A673 (cell line): ENCODE measurements around the gene CCDC141. TPM values are rescaled to one million over a fixed set of nuclear protein-coding genes. Genes with fewer than 3 reads are reported as not detected.

Experiments
- BruUV-seq: library from RNA; stranded (reverse); fragments of 400-500 nt; replicated peaks from 2 replicates; lab custom pipeline; 2021; lab: Mats Ljungman, UMichigan
- CTCF ChIA-PET: fragments of 300-600 bp; sonication (Branson Sonifier 250); formaldehyde crosslinking; loops from one replicate; lab custom pipeline; 2022; ENCODE audit warnings: antibody characterized with exemption; lab: Charles Lee
- POLR2A ChIA-PET: fragments of 300-600 bp; sonication (Branson Sonifier 250); formaldehyde crosslinking; loops from one replicate; lab custom pipeline; 2022; ENCODE audit warnings: antibody characterized with exemption; ENCODE audit not compliant: low non-redundant PET; lab: Charles Lee
- DNase-seq: peaks from one replicate; pipeline ENCODE4 v3.0.0-alpha.2; 2015; ENCODE audit warnings: low spot score
- H3K27ac ChIP-seq: fragments of 200-600 bp; sonication (generic); 2 replicates; pipeline ENCODE4 v1.5.1; 2016; ENCODE audit warnings: mixed run types, low read depth, mild to moderate bottlenecking, mixed read lengths, antibody characterized with exemption, low read length; ENCODE audit not compliant: poor library complexity, severe bottlenecking
- H3K27me3 ChIP-seq: fragments of 200-600 bp; sonication (generic); replicated peaks from 2 replicates; pipeline ENCODE4 v1.6.1; 2017; ENCODE audit warnings: mixed run types, low read depth, mild to moderate bottlenecking, mixed read lengths, antibody characterized with exemption, low read length; ENCODE audit not compliant: insufficient read depth, poor library complexity
- H3K36me3 ChIP-seq: fragments of 200-600 bp; sonication (generic); 2 replicates; pipeline ENCODE4 v1.6.1; 2016; ENCODE audit warnings: mixed run types, mild to moderate bottlenecking, mixed read lengths, antibody characterized with exemption, low read length; ENCODE audit not compliant: insufficient read depth, poor library complexity, severe bottlenecking
- H3K4me1 ChIP-seq: fragments of 200-600 bp; sonication (generic); 2 replicates; pipeline ENCODE4 v1.6.1; 2017; ENCODE audit warnings: mixed run types, mild to moderate bottlenecking, mixed read lengths, antibody characterized with exemption, low read length; ENCODE audit not compliant: insufficient read depth, poor library complexity, severe bottlenecking
- H3K4me3 ChIP-seq: fragments of 200-600 bp; sonication (generic); 2 replicates; pipeline ENCODE4 v1.5.1; 2016; ENCODE audit warnings: low read depth, mixed run types, mild to moderate bottlenecking, mixed read lengths, low read length; ENCODE audit not compliant: poor library complexity, severe bottlenecking
- H3K9me3 ChIP-seq: fragments of 200-600 bp; sonication (generic); 2 replicates; pipeline ENCODE4 v1.6.1; 2016; ENCODE audit warnings: mixed run types, low read depth, mild to moderate bottlenecking, mixed read lengths, antibody characterized with exemption, low read length; ENCODE audit not compliant: poor library complexity, severe bottlenecking
- EZH2 ChIP-seq: fragments of 200-600 bp; sonication (generic); IDR thresholded peaks from 2 replicates; pipeline ENCODE4 v1.6.1; 2017; ENCODE audit warnings: borderline replicate concordance, low read depth, mild to moderate bottlenecking, mixed read lengths, antibody characterized with exemption, low read length; ENCODE audit not compliant: poor library complexity, severe bottlenecking
- intact Hi-C: fragments of 100-400 bp; cut with micrococcal nuclease; formaldehyde crosslinking; loops from one replicate; pipeline ENCODE4 v1.10.0; 2022; ENCODE audit not compliant: unreplicated experiment
- total RNA-seq: library from RNA; stranded (reverse); gene quantifications from 2 replicates; pipeline ENCODE4 v1.2.3, GENCODE V29; 2021
- TF ChIP-seq, protein P1 (sequence below): fragments of 300-800, 200-600 bp; sonication (generic); conservative IDR thresholded peaks from 2 replicates; pipeline ENCODE4 v1.5.1; 2017; ENCODE audit warnings: low read depth, mild to moderate bottlenecking, antibody characterized with exemption, low read length, moderate library complexity, mixed read lengths

Gene CCDC141
- total RNA-seq, 1 experiment from 2014 or later, result not detected

- ChIA-PET CTCF (no interaction called here), POLR2A (no interaction called here)
- no peak for DNase-seq
- Histone ChIP-seq H3K4me3 (no peak overlapping the region), H3K36me3 (no peaks in the 10 kb centered on the region), H3K27ac (no peak overlapping the region), H3K4me1 (no peaks in the 10 kb centered on the region), H3K27me3 (no peaks in the 10 kb centered on the region), H3K9me3 (no peaks in the 10 kb centered on the region)
- TF ChIP-seq, protein P1, sequence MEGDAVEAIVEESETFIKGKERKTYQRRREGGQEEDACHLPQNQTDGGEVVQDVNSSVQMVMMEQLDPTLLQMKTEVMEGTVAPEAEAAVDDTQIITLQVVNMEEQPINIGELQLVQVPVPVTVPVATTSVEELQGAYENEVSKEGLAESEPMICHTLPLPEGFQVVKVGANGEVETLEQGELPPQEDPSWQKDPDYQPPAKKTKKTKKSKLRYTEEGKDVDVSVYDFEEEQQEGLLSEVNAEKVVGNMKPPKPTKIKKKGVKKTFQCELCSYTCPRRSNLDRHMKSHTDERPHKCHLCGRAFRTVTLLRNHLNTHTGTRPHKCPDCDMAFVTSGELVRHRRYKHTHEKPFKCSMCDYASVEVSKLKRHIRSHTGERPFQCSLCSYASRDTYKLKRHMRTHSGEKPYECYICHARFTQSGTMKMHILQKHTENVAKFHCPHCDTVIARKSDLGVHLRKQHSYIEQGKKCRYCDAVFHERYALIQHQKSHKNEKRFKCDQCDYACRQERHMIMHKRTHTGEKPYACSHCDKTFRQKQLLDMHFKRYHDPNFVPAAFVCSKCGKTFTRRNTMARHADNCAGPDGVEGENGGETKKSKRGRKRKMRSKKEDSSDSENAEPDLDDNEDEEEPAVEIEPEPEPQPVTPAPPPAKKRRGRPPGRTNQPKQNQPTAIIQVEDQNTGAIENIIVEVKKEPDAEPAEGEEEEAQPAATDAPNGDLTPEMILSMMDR, result no peak
- TF ChIP-seq EZH2, result no peak
- intact Hi-C loops, result no loop called here
- no TSS peak for BruUV-seq
These were observed 21.0 kb upstream of the CCDC141 start for GRCh38 chr2:179070895-179071294.

- H3K27me3 ChIP-seq, result no peaks in the 10 kb centered on the region
- BruUV-seq, result no TSS peak
- no peaks in the 10 kb centered on the region for H3K4me1 ChIP-seq
- TF ChIP-seq, protein P1, result no peak
- TF ChIP-seq EZH2, result no peak
- intact Hi-C loops, result no loop called here
- H3K27ac ChIP-seq, result no peak overlapping the region
- no peak overlapping the region for H3K4me3 ChIP-seq
- ChIA-PET CTCF (no interaction called here), POLR2A (no interaction called here)
- no peak for DNase-seq
- no peaks in the 10 kb centered on the region for H3K9me3 ChIP-seq
- no peaks in the 10 kb centered on the region for H3K36me3 ChIP-seq
These were observed 19.7 kb upstream of the CCDC141 start for GRCh38 chr2:179069685-179070084.

DNA sequence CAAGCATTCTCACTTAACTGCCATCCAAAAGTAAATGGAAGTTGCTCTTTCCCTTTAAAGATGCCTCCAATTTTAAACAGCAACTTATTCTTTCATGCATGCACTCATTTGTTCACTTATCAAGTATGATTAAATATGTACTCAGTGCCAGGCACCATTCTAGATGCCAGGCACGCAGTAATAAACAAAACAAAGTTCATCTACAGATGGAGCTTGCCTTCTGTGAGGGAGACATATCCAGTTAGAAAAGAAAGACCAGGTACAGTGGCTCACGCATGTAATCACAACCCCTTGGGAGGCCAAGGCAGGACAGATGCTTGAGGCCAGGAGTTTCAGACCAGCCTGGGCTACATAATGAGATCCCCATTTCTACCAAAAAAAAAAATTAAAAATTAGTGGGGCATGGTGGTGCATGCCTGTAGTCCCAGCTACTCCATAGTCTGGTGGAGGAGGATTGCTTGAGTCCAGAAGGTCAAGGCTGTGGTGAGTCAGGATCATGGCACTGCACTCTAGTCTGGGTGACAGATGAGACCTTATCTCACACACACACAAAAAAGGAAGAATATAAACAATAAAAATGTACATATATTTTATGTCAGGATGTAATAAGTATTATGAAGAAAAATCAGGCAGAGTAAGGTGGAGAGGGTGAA, 19.2 kb upstream of the CCDC141 start:
- no peaks in the 10 kb centered on the region for H3K4me1 ChIP-seq
- ChIA-PET CTCF (no interaction called here), POLR2A (no interaction called here)
- DNase-seq, result no peak
- no peaks in the 10 kb centered on the region for H3K9me3 ChIP-seq
- intact Hi-C loops, result no loop called here
- no peaks in the 10 kb centered on the region for H3K27me3 ChIP-seq
- TF ChIP-seq, protein P1, result no peak
- TF ChIP-seq EZH2, result no peak
- H3K36me3 ChIP-seq, result no peaks in the 10 kb centered on the region
- H3K27ac ChIP-seq, result no peak overlapping the region
- BruUV-seq, result no TSS peak
- no peak overlapping the region for H3K4me3 ChIP-seq
